NCI-H82 (cell line): ENCODE data around the gene HOXA6.
A peak's percentile ranks its signal among the peaks of the same experiment; 100 is the strongest.

Experiments used
- DNase-seq: peaks from one replicate; lab custom pipeline; 2025; lab: John Stamatoyannopoulos, UW

HOXA6 gene

GRCh38 chr7:27147199-27148030 is at the start of gene HOXA6:
Gene HOXA6 (minus strand): TSS chr7:27147774. CDS start chr7:27147749, 25 bp downstream.
- peak; percentile 50 for DNase-seq

GRCh38 chr7:27196287-27196767 is 48.8 kb upstream of the HOXA6 start:
- DNase-seq, result peak; percentile 87

- no peak for DNase-seq
These were observed 47.3 kb upstream of the HOXA6 start for GRCh38 chr7:27194686-27195379.

GRCh38 chr7:27194002-27194352 is 46.4 kb upstream of the HOXA6 start:
- DNase-seq, result no peak

- no peak for DNase-seq
These were observed 45.9 kb upstream of the HOXA6 start for GRCh38 chr7:27193335-27194001.

GRCh38 chr7:27192546-27193334 is 45.2 kb upstream of the HOXA6 start:
- DNase-seq, result no peak

- DNase-seq, result peak; percentile 54
These were observed 44.4 kb upstream of the HOXA6 start for GRCh38 chr7:27191833-27192545.

GRCh38 chr7:27191161-27191731 is 43.7 kb upstream of the HOXA6 start:
- no peak for DNase-seq

- peak; percentile 53 for DNase-seq
These were observed 42.6 kb upstream of the HOXA6 start for GRCh38 chr7:27189997-27190748.

GRCh38 chr7:27189295-27189996 is 41.9 kb upstream of the HOXA6 start:
- no peak for DNase-seq

GRCh38 chr7:27188386-27189294 is 41.1 kb upstream of the HOXA6 start:
- no peak for DNase-seq

- no peak for DNase-seq
These were observed 40.2 kb upstream of the HOXA6 start for GRCh38 chr7:27187475-27188385.

GRCh38 chr7:27186668-27187474 is 39.3 kb upstream of the HOXA6 start:
- DNase-seq, result no peak

- peak; percentile 38 for DNase-seq
These were observed 38.5 kb upstream of the HOXA6 start for GRCh38 chr7:27185854-27186667.

- peak; percentile 71 for DNase-seq
These were observed 37.7 kb upstream of the HOXA6 start, which contains the start of gene HOXA11 for GRCh38 chr7:27185013-27185853. Gene HOXA11 (minus strand): TSS chr7:27185232. CDS start chr7:27185144, 88 bp downstream.
